AG08395 (cell line): Measurements from ENCODE around the gene TTI1.

Experiments
- DNase-seq: peaks from one replicate; pipeline ENCODE4 v3.0.0; 2012; ENCODE audit warnings: mixed read lengths, low spot score

Gene TTI1

GRCh38 chr20:37937686-37938085 lies 95.6 kb downstream of the TTI1 start:
- no peak for DNase-seq

- DNase-seq: no peak
These were observed 96.8 kb downstream of the TTI1 start for GRCh38 chr20:37936451-37936850.

GRCh38 chr20:37936041-37936440 lies 97.2 kb downstream of the TTI1 start:
- DNase-seq: no peak

- no peak for DNase-seq
These were observed 97.8 kb downstream of the TTI1 start for GRCh38 chr20:37935435-37935834.

- no peak for DNase-seq
These were observed 98.5 kb downstream of the TTI1 start for GRCh38 chr20:37934634-37935375.

GRCh38 chr20:37933786-37934633 lies 99.2 kb downstream of the TTI1 start:
- DNase-seq: no peak
